Breast epithelium (tissue), 3 donors: ENCODE results near the gene COMMD9.

Experiments used
- POLR2A ChIP-seq: fragments of 450-650 bp; IDR thresholded peaks from one replicate; pipeline ENCODE4 v1.6.1; 2016; ENCODE audit warnings: antibody characterized with exemption, mild to moderate bottlenecking, moderate library complexity
- POLR2AphosphoS5 ChIP-seq, 3 donors: sonication (generic); formaldehyde crosslinking; IDR thresholded peaks; one replicate each; pipeline ENCODE4 v1.6.1; 2017; ENCODE audit warnings: antibody characterized with exemption in 3 of 3
- TF ChIP-seq, protein P1 (sequence below), 3 donors: fragments of 450-650 bp; IDR thresholded peaks; one replicate each; pipeline ENCODE4 v1.5.1; 2016 to 2017; ENCODE audit warnings: antibody characterized with exemption in 3 of 3, mild to moderate bottlenecking in 3 of 3, moderate library complexity in 3 of 3

DNA sequence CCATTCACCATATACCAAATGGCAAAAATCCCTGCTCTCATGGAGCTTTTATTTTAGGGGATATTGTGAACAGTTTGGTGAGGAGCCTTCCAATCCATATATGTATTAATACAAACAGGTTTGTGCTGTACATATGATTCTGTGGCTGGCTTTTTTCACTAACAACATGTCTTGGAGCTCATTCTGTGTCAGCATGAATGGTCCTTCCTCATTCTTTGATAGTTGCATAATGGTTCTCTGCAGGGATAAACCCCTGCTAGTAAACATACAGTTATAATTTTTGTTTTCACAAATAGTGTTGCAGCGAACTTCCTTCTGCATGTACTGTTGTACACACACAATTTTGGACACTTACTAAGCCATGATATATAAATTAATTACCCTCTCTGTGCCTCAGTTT lies 15.1 kb upstream of the COMMD9 start:
- TF ChIP-seq POLR2A: no peak
- TF ChIP-seq POLR2AphosphoS5 (IDR thresholded peaks at IDR 0.05): no peak
- TF ChIP-seq, protein P1, sequence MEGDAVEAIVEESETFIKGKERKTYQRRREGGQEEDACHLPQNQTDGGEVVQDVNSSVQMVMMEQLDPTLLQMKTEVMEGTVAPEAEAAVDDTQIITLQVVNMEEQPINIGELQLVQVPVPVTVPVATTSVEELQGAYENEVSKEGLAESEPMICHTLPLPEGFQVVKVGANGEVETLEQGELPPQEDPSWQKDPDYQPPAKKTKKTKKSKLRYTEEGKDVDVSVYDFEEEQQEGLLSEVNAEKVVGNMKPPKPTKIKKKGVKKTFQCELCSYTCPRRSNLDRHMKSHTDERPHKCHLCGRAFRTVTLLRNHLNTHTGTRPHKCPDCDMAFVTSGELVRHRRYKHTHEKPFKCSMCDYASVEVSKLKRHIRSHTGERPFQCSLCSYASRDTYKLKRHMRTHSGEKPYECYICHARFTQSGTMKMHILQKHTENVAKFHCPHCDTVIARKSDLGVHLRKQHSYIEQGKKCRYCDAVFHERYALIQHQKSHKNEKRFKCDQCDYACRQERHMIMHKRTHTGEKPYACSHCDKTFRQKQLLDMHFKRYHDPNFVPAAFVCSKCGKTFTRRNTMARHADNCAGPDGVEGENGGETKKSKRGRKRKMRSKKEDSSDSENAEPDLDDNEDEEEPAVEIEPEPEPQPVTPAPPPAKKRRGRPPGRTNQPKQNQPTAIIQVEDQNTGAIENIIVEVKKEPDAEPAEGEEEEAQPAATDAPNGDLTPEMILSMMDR (IDR thresholded peaks at IDR 0.05): no peak
